Keratinocyte (primary cell): ENCODE results near the gene SERPINA1.

Experiments
- EZH2 ChIP-seq: IDR thresholded peaks from one replicate; pipeline ENCODE4 v1.6.1; 2012; ENCODE audit warnings: inconsistent platforms, mild to moderate bottlenecking, low read length, moderate library complexity
- TF ChIP-seq, protein P1 (sequence below), 3 experiments: IDR thresholded peaks in 1 of 3; conservative IDR thresholded peaks in 1 of 3; optimal IDR thresholded peaks in 1 of 3; 2 replicates in 2 of 3; 3 replicates in 1 of 3; pipeline versions ENCODE3 to v1.5.1; 2011; ENCODE audit warnings: low read length in 3 of 3, mild to moderate bottlenecking in 3 of 3, moderate library complexity in 2 of 3, control low read depth in 1 of 3, inconsistent platforms in 1 of 3; ENCODE audit not compliant: insufficient read depth in 2 of 3; ENCODE audit errors: extremely low read depth in 1 of 3

GRCh38 chr14:94341656-94342333 is 46.6 kb downstream of the SERPINA1 start:
- TF ChIP-seq, protein P1, sequence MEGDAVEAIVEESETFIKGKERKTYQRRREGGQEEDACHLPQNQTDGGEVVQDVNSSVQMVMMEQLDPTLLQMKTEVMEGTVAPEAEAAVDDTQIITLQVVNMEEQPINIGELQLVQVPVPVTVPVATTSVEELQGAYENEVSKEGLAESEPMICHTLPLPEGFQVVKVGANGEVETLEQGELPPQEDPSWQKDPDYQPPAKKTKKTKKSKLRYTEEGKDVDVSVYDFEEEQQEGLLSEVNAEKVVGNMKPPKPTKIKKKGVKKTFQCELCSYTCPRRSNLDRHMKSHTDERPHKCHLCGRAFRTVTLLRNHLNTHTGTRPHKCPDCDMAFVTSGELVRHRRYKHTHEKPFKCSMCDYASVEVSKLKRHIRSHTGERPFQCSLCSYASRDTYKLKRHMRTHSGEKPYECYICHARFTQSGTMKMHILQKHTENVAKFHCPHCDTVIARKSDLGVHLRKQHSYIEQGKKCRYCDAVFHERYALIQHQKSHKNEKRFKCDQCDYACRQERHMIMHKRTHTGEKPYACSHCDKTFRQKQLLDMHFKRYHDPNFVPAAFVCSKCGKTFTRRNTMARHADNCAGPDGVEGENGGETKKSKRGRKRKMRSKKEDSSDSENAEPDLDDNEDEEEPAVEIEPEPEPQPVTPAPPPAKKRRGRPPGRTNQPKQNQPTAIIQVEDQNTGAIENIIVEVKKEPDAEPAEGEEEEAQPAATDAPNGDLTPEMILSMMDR (optimal IDR thresholded peaks at IDR 0.05 in 1 of 3, IDR thresholded peaks at IDR 0.05 in 1 of 3, conservative IDR thresholded peaks at IDR 0.05 in 1 of 3; ENCODE audit: extremely low read depth in 1 of 3, insufficient read depth in 2 of 3, low read length in 3 of 3): no peak
- TF ChIP-seq EZH2: no peak
